Neural cell (in vitro differentiated cells): Measurements from ENCODE around the gene KBTBD8. TPM values are rescaled to one million over a fixed set of nuclear protein-coding genes. Genes with fewer than 3 reads are reported as not detected.

Experiments
- H2AFZ ChIP-seq: fragments of 200-600, 300-800 bp; sonication (generic), shearing (Covaris generic); 2 replicates; pipeline ENCODE4 v1.6.0; 2014; ENCODE audit warnings: low read depth, mild to moderate bottlenecking, antibody characterized with exemption, low read length, moderate library complexity
- H3F3A ChIP-seq: fragments of 200-600 bp; shearing (Covaris generic); 2 replicates; pipeline ENCODE4 v1.6.1; 2016; ENCODE audit warnings: mild to moderate bottlenecking, moderate library complexity, mixed read lengths, antibody characterized with exemption, low read length; ENCODE audit not compliant: insufficient read depth, poor library complexity, severe bottlenecking
- H3K27ac ChIP-seq: fragments of 200-600, 300-800 bp; sonication (generic), shearing (Covaris generic); 2 replicates; pipeline ENCODE4 v1.5.1; 2014; ENCODE audit warnings: mild to moderate bottlenecking, low read length, moderate library complexity
- H3K27me3 ChIP-seq: fragments of 300-800, 200-600 bp; sonication (generic), shearing (Covaris generic); 2 replicates; pipeline ENCODE4 v1.6.0; 2014; ENCODE audit warnings: mild to moderate bottlenecking, low read depth, low read length, moderate library complexity; ENCODE audit not compliant: insufficient read depth
- H3K36me3 ChIP-seq: fragments of 300-800, 200-600 bp; sonication (generic), shearing (Covaris generic); 2 replicates; pipeline ENCODE4 v1.5.1; 2014; ENCODE audit warnings: mild to moderate bottlenecking, antibody characterized with exemption, low read length, moderate library complexity; ENCODE audit not compliant: insufficient read depth
- H3K4me2 ChIP-seq: fragments of 300-800, 200-600 bp; sonication (generic), shearing (Covaris generic); 2 replicates; pipeline ENCODE4 v1.6.0; 2014; ENCODE audit warnings: mild to moderate bottlenecking, low read length
- H3K4me3 ChIP-seq: fragments of 300-800, 200-600 bp; sonication (generic), shearing (Covaris generic); 2 replicates; pipeline ENCODE4 v1.5.1; 2014; ENCODE audit warnings: mild to moderate bottlenecking, low read length, moderate library complexity
- H3K79me2 ChIP-seq: fragments of 200-600 bp; shearing (Covaris generic); replicated peaks from 2 replicates; pipeline ENCODE4 v1.6.0; 2014; ENCODE audit warnings: mild to moderate bottlenecking, low read length, moderate library complexity; ENCODE audit not compliant: insufficient read depth
- H3K9ac ChIP-seq: fragments of 300-800, 200-600 bp; sonication (generic), shearing (Covaris generic); 2 replicates; pipeline ENCODE4 v1.6.1; 2016; ENCODE audit warnings: mild to moderate bottlenecking, low read length, mixed read lengths
- H3K9me2 ChIP-seq: fragments of 200-600 bp; shearing (Covaris generic); 2 replicates; pipeline ENCODE4 v1.6.1; 2016; ENCODE audit warnings: mild to moderate bottlenecking, low read length, mixed read lengths; ENCODE audit not compliant: insufficient read depth
- H3K9me3 ChIP-seq: fragments of 200-600, 300-800 bp; sonication (generic), shearing (Covaris generic); 2 replicates; pipeline ENCODE4 v1.6.1; 2016; ENCODE audit warnings: mild to moderate bottlenecking, mixed run types, low read length, moderate library complexity, mixed read lengths
- H4K20me1 ChIP-seq: fragments of 200-600 bp; shearing (Covaris generic); 2 replicates; pipeline ENCODE4 v1.6.1; 2016; ENCODE audit warnings: mild to moderate bottlenecking, mixed run types; ENCODE audit not compliant: insufficient read depth
- EP300 ChIP-seq: fragments of 450-650 bp; conservative IDR thresholded peaks from 2 replicates; pipeline ENCODE4 v1.6.1; 2014; ENCODE audit warnings: antibody characterized with exemption, mild to moderate bottlenecking, moderate library complexity; ENCODE audit not compliant: poor library complexity, severe bottlenecking
- EZH2 ChIP-seq: fragments of 200-600, 300-800 bp; shearing (Covaris generic), sonication (generic); IDR thresholded peaks from 2 replicates; pipeline ENCODE4 v1.6.1; 2014; ENCODE audit warnings: antibody characterized with exemption, low read length, borderline replicate concordance, mild to moderate bottlenecking; ENCODE audit not compliant: insufficient read depth, poor library complexity, severe bottlenecking
- MXI1 ChIP-seq: fragments of 450-650 bp; conservative IDR thresholded peaks from 2 replicates; pipeline ENCODE4 v1.6.1; 2014; ENCODE audit warnings: antibody characterized with exemption, mild to moderate bottlenecking; ENCODE audit not compliant: poor library complexity, severe bottlenecking
- POLR2AphosphoS5 ChIP-seq: IDR thresholded peaks from 2 replicates; pipeline ENCODE4 v1.6.1; 2012
- RAD21 ChIP-seq: fragments of 450-650 bp; conservative IDR thresholded peaks from 2 replicates; pipeline ENCODE4 v1.6.1; 2014; ENCODE audit warnings: antibody characterized with exemption, mild to moderate bottlenecking, moderate library complexity
- SMC3 ChIP-seq: fragments of 450-650 bp; conservative IDR thresholded peaks from 2 replicates; pipeline ENCODE4 v1.6.1; 2014; ENCODE audit warnings: antibody characterized with exemption, mild to moderate bottlenecking, moderate library complexity; ENCODE audit not compliant: poor library complexity
- TAF1 ChIP-seq: IDR thresholded peaks from 2 replicates; pipeline ENCODE4 v1.6.1; 2012; ENCODE audit warnings: low read depth
- polyA plus RNA-seq: library from polyadenylated mRNA; depleted of rRNA; stranded (reverse); fragments of >200 nt; gene quantifications from 2 replicates; pipeline ENCODE4 v1.2.3, GENCODE V29; 2014
- TF ChIP-seq, protein P1 (sequence below): fragments of 450-650 bp; IDR thresholded peaks from 2 replicates; pipeline ENCODE4 v1.5.1; 2014; ENCODE audit warnings: antibody characterized with exemption, mild to moderate bottlenecking, moderate library complexity; ENCODE audit not compliant: poor library complexity, severe bottlenecking
- TF ChIP-seq, protein P2 (sequence below): IDR thresholded peaks from 2 replicates; pipeline ENCODE4 v1.6.1; 2012; ENCODE audit warnings: borderline replicate concordance

Gene KBTBD8
- polyA plus RNA-seq, 1 donor from 2014 or later: 4.7 TPM

DNA sequence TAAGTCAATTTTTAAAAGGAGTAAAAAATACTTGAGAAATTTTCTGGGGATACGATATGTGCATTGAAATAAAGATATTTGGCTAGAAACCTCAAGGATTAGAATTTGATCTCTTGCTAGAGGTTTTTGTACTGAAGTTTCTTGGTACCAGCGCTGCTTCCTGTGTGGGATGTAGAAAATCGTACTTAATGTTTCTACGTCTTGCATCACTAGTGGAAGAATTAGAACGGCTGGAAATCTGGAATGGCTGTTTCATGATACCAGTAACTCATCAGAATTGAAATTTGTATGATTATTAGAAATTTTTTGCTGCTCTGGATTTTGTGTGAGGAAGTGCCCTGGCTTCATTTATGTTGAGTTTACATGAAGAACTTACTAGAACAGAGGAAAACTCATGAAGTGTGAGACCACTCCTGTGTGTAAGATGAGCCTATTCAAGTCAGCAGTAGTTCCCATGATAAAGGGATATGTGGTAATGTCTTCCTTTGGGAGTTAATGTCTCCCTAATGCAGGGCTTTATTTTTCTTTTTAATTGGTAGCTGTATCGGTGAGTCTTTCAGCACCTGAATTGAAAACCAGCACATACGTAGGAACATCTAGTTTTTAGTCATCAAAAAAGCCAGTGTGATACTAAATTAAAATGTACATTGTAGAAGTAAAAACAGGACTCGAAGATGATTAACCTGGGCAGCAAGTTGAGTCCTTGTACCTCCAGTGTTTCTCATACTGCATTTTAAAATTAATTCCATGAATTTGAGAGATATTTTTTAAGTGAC, 3.2 kb downstream of the KBTBD8 start:
- Histone ChIP-seq H3F3A (no peaks in the 10 kb centered on the region), H3K9me2 (no peaks in the 10 kb centered on the region), H3K36me3 (no peaks in the 10 kb centered on the region), H3K27ac (no peak overlapping the region), H2AFZ (no peak overlapping the region), H3K9me3 (no peaks in the 10 kb centered on the region), H4K20me1 (no peaks in the 10 kb centered on the region), H3K27me3 (no peaks in the 10 kb centered on the region), H3K4me2 (no peak overlapping the region), H3K9ac (no peak overlapping the region), H3K4me3 (no peak overlapping the region), H3K79me2 (no peaks in the 10 kb centered on the region)
- TF ChIP-seq RAD21: no peak
- TF ChIP-seq EZH2: no peak
- TF ChIP-seq EP300: no peak

DNA sequence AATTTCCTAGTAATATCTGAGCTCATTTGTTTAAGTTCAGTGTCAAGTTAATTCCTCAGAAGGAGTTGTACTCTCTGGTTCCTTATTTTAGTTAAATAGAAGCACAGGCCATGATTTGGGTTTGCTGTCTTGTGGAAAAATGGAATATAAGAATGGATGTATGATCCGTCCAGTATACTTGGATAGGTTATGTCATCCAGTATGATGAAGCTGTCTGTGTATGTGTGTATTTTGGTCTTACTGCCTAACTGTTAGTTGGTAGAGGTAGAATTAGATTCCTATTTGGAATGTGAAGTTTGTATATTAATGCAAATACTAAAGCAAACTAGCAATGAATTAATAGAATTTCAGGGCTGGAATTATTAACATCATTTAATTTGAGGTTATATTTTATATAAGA, 7.9 kb downstream of the KBTBD8 start:
- Histone ChIP-seq H3K27ac (no peak overlapping the region), H3K27me3 (no peaks in the 10 kb centered on the region), H3K79me2 (no peaks in the 10 kb centered on the region), H3K4me3 (no peak overlapping the region), H3K9ac (no peak overlapping the region), H3F3A (no peaks in the 10 kb centered on the region), H2AFZ (no peak overlapping the region), H3K9me2 (no peaks in the 10 kb centered on the region), H3K4me2 (no peak overlapping the region), H3K36me3 (no peaks in the 10 kb centered on the region), H3K9me3 (no peaks in the 10 kb centered on the region), H4K20me1 (no peaks in the 10 kb centered on the region)
- TF ChIP-seq RAD21 (no peak), EP300 (no peak), SMC3 (no peak), POLR2AphosphoS5 (no peak), EZH2 (no peak), TAF1 (no peak), MXI1 (no peak)
- TF ChIP-seq, protein P1, sequence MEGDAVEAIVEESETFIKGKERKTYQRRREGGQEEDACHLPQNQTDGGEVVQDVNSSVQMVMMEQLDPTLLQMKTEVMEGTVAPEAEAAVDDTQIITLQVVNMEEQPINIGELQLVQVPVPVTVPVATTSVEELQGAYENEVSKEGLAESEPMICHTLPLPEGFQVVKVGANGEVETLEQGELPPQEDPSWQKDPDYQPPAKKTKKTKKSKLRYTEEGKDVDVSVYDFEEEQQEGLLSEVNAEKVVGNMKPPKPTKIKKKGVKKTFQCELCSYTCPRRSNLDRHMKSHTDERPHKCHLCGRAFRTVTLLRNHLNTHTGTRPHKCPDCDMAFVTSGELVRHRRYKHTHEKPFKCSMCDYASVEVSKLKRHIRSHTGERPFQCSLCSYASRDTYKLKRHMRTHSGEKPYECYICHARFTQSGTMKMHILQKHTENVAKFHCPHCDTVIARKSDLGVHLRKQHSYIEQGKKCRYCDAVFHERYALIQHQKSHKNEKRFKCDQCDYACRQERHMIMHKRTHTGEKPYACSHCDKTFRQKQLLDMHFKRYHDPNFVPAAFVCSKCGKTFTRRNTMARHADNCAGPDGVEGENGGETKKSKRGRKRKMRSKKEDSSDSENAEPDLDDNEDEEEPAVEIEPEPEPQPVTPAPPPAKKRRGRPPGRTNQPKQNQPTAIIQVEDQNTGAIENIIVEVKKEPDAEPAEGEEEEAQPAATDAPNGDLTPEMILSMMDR: no peak
- TF ChIP-seq, protein P2, sequence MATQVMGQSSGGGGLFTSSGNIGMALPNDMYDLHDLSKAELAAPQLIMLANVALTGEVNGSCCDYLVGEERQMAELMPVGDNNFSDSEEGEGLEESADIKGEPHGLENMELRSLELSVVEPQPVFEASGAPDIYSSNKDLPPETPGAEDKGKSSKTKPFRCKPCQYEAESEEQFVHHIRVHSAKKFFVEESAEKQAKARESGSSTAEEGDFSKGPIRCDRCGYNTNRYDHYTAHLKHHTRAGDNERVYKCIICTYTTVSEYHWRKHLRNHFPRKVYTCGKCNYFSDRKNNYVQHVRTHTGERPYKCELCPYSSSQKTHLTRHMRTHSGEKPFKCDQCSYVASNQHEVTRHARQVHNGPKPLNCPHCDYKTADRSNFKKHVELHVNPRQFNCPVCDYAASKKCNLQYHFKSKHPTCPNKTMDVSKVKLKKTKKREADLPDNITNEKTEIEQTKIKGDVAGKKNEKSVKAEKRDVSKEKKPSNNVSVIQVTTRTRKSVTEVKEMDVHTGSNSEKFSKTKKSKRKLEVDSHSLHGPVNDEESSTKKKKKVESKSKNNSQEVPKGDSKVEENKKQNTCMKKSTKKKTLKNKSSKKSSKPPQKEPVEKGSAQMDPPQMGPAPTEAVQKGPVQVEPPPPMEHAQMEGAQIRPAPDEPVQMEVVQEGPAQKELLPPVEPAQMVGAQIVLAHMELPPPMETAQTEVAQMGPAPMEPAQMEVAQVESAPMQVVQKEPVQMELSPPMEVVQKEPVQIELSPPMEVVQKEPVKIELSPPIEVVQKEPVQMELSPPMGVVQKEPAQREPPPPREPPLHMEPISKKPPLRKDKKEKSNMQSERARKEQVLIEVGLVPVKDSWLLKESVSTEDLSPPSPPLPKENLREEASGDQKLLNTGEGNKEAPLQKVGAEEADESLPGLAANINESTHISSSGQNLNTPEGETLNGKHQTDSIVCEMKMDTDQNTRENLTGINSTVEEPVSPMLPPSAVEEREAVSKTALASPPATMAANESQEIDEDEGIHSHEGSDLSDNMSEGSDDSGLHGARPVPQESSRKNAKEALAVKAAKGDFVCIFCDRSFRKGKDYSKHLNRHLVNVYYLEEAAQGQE: no peak
